ENCODE data around the gene GCH1. TPM values are rescaled to one million over a fixed set of nuclear protein-coding genes. Genes with fewer than 3 reads are reported as not detected.
"Not testable (repeated sequence)": the region's sequence is repeated elsewhere in the genome, so short reads cannot be mapped to it uniquely, and the experiment has no call there.

The GCH1 gene
- total and polyA plus RNA-seq, 8 donors: 3.4 to 42.6 (median 6.7) TPM

DNA sequence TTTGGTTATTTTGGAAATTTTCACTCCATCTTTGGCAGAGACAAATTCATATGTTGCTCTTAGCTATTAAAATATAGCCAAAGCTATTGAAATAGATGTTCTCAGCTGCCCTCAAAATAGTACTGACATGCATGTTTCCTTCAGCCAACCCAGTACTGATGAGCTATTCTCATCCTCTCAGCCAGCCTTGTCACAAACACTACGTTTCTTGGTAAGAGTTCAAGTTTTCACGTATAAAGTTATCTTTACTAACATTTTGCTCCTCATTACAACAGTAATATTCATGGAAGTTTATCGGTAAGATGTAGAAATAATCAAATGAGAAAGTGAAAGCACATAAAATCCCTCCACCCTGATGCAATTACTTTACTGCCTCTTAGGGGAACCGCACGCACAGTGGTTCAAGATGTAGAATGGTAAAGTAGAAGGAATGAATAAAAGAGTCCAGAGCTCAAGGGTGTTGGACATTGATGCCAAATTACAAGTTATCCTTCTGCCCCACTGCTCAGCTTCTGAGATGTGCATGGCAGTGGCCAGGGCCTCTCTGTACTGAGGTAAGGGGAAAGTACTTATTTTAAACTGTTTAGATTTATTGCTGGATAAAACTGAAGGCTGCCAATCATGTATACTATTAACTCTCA lies 20.7 kb downstream of the GCH1 start:
- no peak for DNase-seq
- TF ChIP-seq, protein P1, sequence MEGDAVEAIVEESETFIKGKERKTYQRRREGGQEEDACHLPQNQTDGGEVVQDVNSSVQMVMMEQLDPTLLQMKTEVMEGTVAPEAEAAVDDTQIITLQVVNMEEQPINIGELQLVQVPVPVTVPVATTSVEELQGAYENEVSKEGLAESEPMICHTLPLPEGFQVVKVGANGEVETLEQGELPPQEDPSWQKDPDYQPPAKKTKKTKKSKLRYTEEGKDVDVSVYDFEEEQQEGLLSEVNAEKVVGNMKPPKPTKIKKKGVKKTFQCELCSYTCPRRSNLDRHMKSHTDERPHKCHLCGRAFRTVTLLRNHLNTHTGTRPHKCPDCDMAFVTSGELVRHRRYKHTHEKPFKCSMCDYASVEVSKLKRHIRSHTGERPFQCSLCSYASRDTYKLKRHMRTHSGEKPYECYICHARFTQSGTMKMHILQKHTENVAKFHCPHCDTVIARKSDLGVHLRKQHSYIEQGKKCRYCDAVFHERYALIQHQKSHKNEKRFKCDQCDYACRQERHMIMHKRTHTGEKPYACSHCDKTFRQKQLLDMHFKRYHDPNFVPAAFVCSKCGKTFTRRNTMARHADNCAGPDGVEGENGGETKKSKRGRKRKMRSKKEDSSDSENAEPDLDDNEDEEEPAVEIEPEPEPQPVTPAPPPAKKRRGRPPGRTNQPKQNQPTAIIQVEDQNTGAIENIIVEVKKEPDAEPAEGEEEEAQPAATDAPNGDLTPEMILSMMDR (IDR thresholded peaks at IDR 0.05): no peak
- no peaks in the 10 kb centered on the region for H3K9me3 ChIP-seq
- no peaks in the 10 kb centered on the region for H3K36me3 ChIP-seq
- no peak for FAIRE-seq
- H3K4me1 ChIP-seq: peaks cover 0 to 5% (median 0%) of the 10 kb centered on the region in 3 donors
- 48 to 57% methylated on average over 5 of the region's 5 CpGs for WGBS, 2 donors
- peak in 3 of 4 donors; percentile 58 to 75 (median 63) for ATAC-seq
- H3K27me3 ChIP-seq: no peaks in the 10 kb centered on the region
- peak overlapping the region in 2 of 4 donors; percentile 2 to 28 for H3K4me3 ChIP-seq
- intact Hi-C loops (cut with DNase I): no loop called here
- H3K27ac ChIP-seq: peak overlapping the region in 2 of 4 donors; percentile 42 to 51

- H3K4me1 ChIP-seq: peaks cover 0 to 5% (median 0%) of the 10 kb centered on the region in 3 donors
- ATAC-seq (peak in 3 of 4 donors; percentile 64 to 67 (median 65)), FAIRE-seq (no peak), DNase-seq (no peak)
- no peaks in the 10 kb centered on the region for H3K9me3 ChIP-seq
- H3K36me3 ChIP-seq: no peaks in the 10 kb centered on the region
- intact Hi-C loops (cut with DNase I): no loop called here
- H3K27ac ChIP-seq: peak overlapping the region in 2 of 4 donors; percentile 42 to 51
- TF ChIP-seq, protein P1 (IDR thresholded peaks at IDR 0.05): no peak
- H3K27me3 ChIP-seq: no peaks in the 10 kb centered on the region
- peak overlapping the region in 2 of 4 donors; percentile 2 to 28 for H3K4me3 ChIP-seq
- 51 to 65% methylated on average over 6 of the region's 6 CpGs for WGBS, 2 donors
Measured at GRCh38 chr14:54881235-54881760, 21.3 kb downstream of the GCH1 start.

- no peaks in the 10 kb centered on the region for H3K9me3 ChIP-seq
- no peak overlapping the region for H3K27ac ChIP-seq
- WGBS, 2 donors: 95 to 96% methylated on average over 3 of the region's 3 CpGs
- intact Hi-C loops (cut with DNase I): no loop called here
- ATAC-seq (no peak), FAIRE-seq (no peak), DNase-seq (no peak)
- no peak overlapping the region for H3K4me3 ChIP-seq
- H3K27me3 ChIP-seq: no peaks in the 10 kb centered on the region
- H3K4me1 ChIP-seq: peaks cover 0 to 5% (median 0%) of the 10 kb centered on the region in 3 donors
- TF ChIP-seq, protein P1 (IDR thresholded peaks at IDR 0.05): no peak
- H3K36me3 ChIP-seq: no peaks in the 10 kb centered on the region
Measured at GRCh38 chr14:54877703-54878021, 25.0 kb downstream of the GCH1 start.

- no peak overlapping the region for H3K4me3 ChIP-seq
- 82 to 83% methylated on average over 5 of the region's 5 CpGs for WGBS, 2 donors
- H3K36me3 ChIP-seq: no peaks in the 10 kb centered on the region
- no peak overlapping the region for H3K27ac ChIP-seq
- H3K9me3 ChIP-seq: no peaks in the 10 kb centered on the region
- peaks cover 0 to 1% (median 0%) of the 10 kb centered on the region in 3 donors for H3K4me1 ChIP-seq
- H3K27me3 ChIP-seq: no peaks in the 10 kb centered on the region
- DNase-seq (no peak), FAIRE-seq (no peak), ATAC-seq (peak in 1 of 4 donors; percentile 48)
- intact Hi-C loops (cut with DNase I): no loop called here
- TF ChIP-seq, protein P1 (IDR thresholded peaks at IDR 0.05): no peak
Measured at GRCh38 chr14:54877015-54877702, 25.5 kb downstream of the GCH1 start.

DNA sequence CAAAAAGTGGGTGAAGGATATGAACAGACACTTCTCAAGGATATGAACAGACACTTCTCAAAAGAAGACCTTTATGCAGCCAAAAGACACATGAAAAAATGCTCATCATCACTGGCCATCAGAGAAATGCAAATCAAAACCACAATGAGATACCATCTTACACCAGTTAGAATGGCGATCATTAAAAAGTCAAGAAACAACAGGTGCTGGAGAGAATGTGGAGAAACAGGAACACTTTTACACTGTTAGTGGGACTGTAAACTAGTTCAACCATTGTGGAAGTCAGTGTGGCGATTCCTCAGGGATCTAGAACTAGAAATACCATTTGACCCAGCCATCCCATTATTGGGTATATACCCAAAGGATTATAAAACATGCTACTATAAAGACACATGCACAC lies 27.0 kb downstream of the GCH1 start:
- H3K9me3 ChIP-seq; H3K4me1 ChIP-seq; FAIRE-seq; H3K36me3 ChIP-seq; H3K27ac ChIP-seq; ATAC-seq; DNase-seq; H3K4me3 ChIP-seq; H3K27me3 ChIP-seq; intact Hi-C loops (cut with DNase I): not testable (repeated sequence)
- 91 to 100% methylated on average over 1 to 2 of the region's 2 CpGs for WGBS, 2 donors

GRCh38 chr14:54870154-54871090 lies 32.2 kb downstream of the GCH1 start:
- intact Hi-C loops (cut with DNase I); H3K9me3 ChIP-seq; H3K27me3 ChIP-seq; H3K4me1 ChIP-seq; FAIRE-seq; H3K36me3 ChIP-seq: not testable (repeated sequence)
- WGBS, 2 donors: 13 to 15% methylated on average over 27 of the region's 27 CpGs
- peak in 1 of 6 donors; percentile 39 for DNase-seq
- peak in 1 of 4 donors; percentile 24 for ATAC-seq
- Histone ChIP-seq H3K27ac (peak overlapping the region in 1 of 4 donors; percentile 46), H3K4me3 (peak overlapping the region; percentile 37 to 53 (median 37))

All from pancreas (tissue), 10 donors.